ENCODE measurements around the gene PSTPIP2. TPM values are rescaled to one million over a fixed set of nuclear protein-coding genes. Genes with fewer than 3 reads are reported as not detected.

PSTPIP2 gene
- total RNA-seq, 4 donors from 2014 or later, result 9.3 to 12.4 (median 11.1) TPM

DNA sequence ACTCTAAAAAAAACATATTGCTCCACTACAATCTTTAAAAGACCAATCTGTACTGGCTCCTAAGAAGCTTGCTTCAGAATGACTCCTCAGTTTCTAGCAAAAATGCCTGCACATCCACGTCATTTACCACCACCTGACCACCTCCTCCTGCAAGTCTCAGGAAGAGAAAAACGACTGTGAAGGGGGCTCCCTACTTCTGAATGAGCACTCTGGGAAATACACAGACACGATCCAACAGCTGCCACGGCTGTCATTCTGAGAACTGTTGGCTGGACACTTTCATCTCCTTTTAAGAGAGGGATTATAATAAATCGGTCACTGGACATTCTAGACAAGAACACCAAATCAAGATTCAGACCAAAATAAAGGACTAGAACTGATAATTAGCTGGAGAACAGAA is 126.4 kb downstream of the PSTPIP2 start:
- DNase-seq (ENCODE audit: low spot score in 2 of 2), result no peak
- H3K4me3 ChIP-seq (ENCODE audit: low read depth, poor library complexity, severe bottlenecking), result no peak overlapping the region
- TF ChIP-seq, protein P1, sequence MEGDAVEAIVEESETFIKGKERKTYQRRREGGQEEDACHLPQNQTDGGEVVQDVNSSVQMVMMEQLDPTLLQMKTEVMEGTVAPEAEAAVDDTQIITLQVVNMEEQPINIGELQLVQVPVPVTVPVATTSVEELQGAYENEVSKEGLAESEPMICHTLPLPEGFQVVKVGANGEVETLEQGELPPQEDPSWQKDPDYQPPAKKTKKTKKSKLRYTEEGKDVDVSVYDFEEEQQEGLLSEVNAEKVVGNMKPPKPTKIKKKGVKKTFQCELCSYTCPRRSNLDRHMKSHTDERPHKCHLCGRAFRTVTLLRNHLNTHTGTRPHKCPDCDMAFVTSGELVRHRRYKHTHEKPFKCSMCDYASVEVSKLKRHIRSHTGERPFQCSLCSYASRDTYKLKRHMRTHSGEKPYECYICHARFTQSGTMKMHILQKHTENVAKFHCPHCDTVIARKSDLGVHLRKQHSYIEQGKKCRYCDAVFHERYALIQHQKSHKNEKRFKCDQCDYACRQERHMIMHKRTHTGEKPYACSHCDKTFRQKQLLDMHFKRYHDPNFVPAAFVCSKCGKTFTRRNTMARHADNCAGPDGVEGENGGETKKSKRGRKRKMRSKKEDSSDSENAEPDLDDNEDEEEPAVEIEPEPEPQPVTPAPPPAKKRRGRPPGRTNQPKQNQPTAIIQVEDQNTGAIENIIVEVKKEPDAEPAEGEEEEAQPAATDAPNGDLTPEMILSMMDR (IDR thresholded peaks at IDR 0.05), result no peak
- no peak for TF ChIP-seq POLR2A (IDR thresholded peaks at IDR 0.05)
- intact Hi-C loops (cut with DNase I; ENCODE audit: low total_unique reads), result no loop called here
- 84 to 90% methylated on average over 5 of the region's 5 CpGs for WGBS, 2 donors

GRCh38 chr18:45940724-45941123 is 131.3 kb downstream of the PSTPIP2 start:
- no peak for DNase-seq (ENCODE audit: low spot score in 2 of 2)
- TF ChIP-seq POLR2A (IDR thresholded peaks at IDR 0.05), result no peak
- TF ChIP-seq, protein P1 (IDR thresholded peaks at IDR 0.05), result no peak
- no peak overlapping the region for H3K4me3 ChIP-seq (ENCODE audit: low read depth, poor library complexity, severe bottlenecking)
- WGBS, 2 donors, result 89 to 92% methylated on average over 2 of the region's 2 CpGs
- intact Hi-C loops (cut with DNase I; ENCODE audit: low total_unique reads), result no loop called here

GRCh38 chr18:45939236-45939635 is 132.8 kb downstream of the PSTPIP2 start:
- 95% methylated on average over 2 of the region's 2 CpGs for WGBS, 2 donors
- TF ChIP-seq POLR2A (IDR thresholded peaks at IDR 0.05), result no peak
- TF ChIP-seq, protein P1 (IDR thresholded peaks at IDR 0.05), result no peak
- intact Hi-C loops (cut with DNase I; ENCODE audit: low total_unique reads), result no loop called here
- H3K4me3 ChIP-seq (ENCODE audit: low read depth, poor library complexity, severe bottlenecking), result no peak overlapping the region
- DNase-seq (ENCODE audit: low spot score in 2 of 2), result no peak

DNA sequence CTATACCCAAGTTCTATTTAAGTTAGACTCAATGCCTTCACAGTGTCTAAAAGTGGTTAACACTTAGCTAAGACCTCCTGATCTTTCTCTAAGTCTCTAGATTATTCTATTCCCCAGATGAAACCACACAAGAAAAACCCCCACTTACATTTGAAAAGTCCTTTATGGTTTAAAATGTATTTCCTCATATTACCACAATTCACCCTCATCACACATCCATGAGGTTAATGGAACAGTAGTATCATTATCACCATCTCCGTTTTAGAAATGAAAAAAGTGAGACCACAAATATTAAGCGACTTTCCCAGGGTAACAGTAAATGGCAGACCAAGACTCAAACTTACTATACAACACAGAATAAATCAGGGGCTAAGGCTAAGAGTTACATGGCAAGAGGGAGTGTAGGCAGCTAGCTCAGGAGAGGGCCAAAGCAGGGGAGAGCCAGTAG is 133.5 kb downstream of the PSTPIP2 start:
- DNase-seq (ENCODE audit: low spot score in 2 of 2), result no peak
- no peak overlapping the region for H3K4me3 ChIP-seq (ENCODE audit: low read depth, poor library complexity, severe bottlenecking)
- intact Hi-C loops (cut with DNase I; ENCODE audit: low total_unique reads), result no loop called here
- WGBS, 2 donors, result 72 to 82% methylated on average over 2 of the region's 2 CpGs
- TF ChIP-seq POLR2A (IDR thresholded peaks at IDR 0.05), result no peak
- TF ChIP-seq, protein P1 (IDR thresholded peaks at IDR 0.05), result no peak

- 92 to 98% methylated on average over 3 of the region's 3 CpGs for WGBS, 2 donors
- no peak for DNase-seq (ENCODE audit: low spot score in 2 of 2)
- H3K4me3 ChIP-seq (ENCODE audit: low read depth, poor library complexity, severe bottlenecking), result no peak overlapping the region
- intact Hi-C loops (cut with DNase I; ENCODE audit: low total_unique reads), result no loop called here
- TF ChIP-seq, protein P1 (IDR thresholded peaks at IDR 0.05), result no peak
Observed at GRCh38 chr18:45935591-45936335, 136.3 kb downstream of the PSTPIP2 start.

Other genes starting within 250 kb of the PSTPIP2 start
- gene SIGLEC15, start 246.6 kb downstream of the PSTPIP2 start, total RNA-seq, result 1 to 10 TPM in 1 of 4 donors, under 1 TPM in 2, not detected in 1; 0.27 to 1.9 (median 0.38) TPM
- 10 to 100 TPM; 22.5 to 44.0 (median 39.8) TPM for gene EPG5, start 104.9 kb downstream of the PSTPIP2 start, total RNA-seq
- gene ATP5F1A, start 26.0 kb upstream of the PSTPIP2 start, total RNA-seq, result 100 to 1,000 TPM; 355 to 540 (median 419) TPM
- gene HAUS1, start 32.1 kb upstream of the PSTPIP2 start, total RNA-seq, result 10 to 100 TPM; 10.2 to 33.1 (median 21.8) TPM